ENCODE measurements around the gene PCSK2.

PCSK2 gene

DNA sequence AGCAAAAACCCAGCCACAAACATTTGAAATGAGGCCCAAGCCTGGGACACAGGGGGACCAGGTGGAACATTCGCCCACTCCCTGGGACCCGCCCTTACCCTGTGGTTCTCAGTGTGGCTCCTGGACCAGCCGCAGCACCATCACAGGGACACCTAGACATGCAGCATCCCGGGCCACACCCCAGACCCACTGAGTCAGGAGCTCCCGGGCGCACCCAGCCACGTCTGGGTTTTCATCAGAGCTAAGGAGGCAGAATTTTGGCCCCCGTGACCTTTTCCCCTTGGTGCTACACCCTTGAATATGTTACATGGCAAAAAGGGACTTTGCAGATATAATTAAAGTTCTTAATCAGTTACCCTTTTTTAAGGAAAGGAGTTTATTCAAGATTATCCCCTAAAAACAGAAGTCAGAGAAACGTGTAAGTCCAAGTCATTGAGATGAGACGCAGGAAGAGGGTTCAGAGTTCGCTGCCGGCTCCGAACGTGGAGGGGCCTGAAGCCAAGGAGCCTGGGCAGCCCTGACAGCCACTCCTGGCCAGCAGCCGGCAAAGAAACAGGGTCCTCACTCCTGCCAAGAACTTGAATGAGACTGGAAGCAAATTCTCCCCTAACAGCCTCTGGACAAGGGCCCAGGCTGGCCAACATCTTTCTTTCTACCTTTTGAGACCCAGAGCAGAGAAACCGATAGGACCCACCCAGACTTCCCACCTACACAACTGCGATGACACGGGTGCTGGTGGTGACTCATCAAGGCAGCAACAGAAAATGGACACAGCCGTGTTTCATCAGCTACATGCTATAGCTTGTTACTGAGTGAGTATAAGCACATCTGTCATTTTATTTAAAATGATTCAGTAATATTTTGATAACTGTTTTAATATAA lies 279.0 kb downstream of the PCSK2 start:
- no peak for DNase-seq (ENCODE audit: low read depth)

GRCh38 chr20:17507032-17507431 lies 280.2 kb downstream of the PCSK2 start:
- DNase-seq (ENCODE audit: low read depth), result no peak

DNA sequence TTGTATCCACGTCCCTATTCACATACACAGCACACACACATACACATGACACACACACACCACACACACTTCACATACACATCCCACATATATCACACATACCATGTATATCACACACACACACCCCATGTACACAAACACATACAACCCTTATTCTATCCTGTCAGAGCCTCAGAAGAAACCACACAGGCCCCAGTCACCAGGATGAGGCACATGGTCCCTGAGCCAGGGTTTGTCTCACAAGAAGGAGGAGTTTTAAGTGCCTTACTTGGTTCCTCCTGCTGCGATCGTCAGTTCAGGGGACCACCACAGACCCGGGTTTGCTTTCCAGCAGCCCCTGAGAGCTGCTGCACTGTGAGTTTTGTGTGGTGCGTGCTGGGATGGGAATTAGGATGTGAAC lies 280.7 kb downstream of the PCSK2 start:
- no peak for DNase-seq (ENCODE audit: low read depth)

DNA sequence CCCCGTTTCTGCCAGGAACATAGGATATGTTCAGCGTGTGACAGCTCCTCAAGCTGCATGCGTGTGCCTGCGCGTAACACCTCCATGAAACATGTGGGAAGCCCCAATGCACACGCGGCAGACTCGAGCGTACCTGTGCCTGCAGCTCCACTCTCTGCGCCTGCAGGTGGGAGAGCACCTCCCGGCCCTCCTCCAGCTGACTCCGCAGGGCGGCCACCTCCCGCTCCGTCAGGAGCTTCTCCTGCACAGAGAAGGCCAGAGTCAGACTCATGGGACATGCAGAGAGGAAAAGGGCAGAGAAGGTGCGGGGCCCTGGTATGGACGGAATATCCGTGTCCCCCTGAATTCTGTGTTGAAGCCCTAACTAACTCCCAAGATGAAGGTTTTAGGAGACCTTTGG lies 281.9 kb downstream of the PCSK2 start:
- DNase-seq (ENCODE audit: low read depth), result no peak

GRCh38 chr20:17510548-17510947 lies 283.7 kb downstream of the PCSK2 start:
- DNase-seq (ENCODE audit: low read depth), result no peak

GRCh38 chr20:17511401-17511800 lies 284.6 kb downstream of the PCSK2 start:
- DNase-seq (ENCODE audit: low read depth), result no peak

DNA sequence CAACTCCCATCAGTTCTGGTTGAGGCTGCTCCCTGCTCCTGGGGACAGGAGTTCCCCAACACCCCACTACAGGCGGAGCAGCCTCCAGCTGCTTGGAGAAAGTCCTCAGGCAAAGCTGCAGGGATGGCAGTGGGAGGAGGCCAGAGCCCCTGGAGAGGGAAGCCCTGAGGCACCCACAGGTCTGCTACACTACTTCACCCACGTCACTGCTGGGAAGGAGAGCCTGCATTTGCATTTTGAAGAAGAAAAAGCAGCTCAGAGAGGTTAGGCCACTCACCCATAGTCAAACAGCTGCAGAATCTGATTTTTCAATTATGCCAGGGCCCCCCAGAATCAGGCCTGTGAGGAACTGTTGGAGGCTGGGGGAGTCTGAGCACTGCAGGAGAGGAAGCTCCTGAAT lies 287.1 kb downstream of the PCSK2 start:
- no peak for DNase-seq (ENCODE audit: low read depth)

GRCh38 chr20:17515053-17515452 lies 288.2 kb downstream of the PCSK2 start:
- no peak for DNase-seq (ENCODE audit: low read depth)

GRCh38 chr20:17518339-17519052 lies 291.7 kb downstream of the PCSK2 start:
- DNase-seq (ENCODE audit: low read depth), result no peak

DNA sequence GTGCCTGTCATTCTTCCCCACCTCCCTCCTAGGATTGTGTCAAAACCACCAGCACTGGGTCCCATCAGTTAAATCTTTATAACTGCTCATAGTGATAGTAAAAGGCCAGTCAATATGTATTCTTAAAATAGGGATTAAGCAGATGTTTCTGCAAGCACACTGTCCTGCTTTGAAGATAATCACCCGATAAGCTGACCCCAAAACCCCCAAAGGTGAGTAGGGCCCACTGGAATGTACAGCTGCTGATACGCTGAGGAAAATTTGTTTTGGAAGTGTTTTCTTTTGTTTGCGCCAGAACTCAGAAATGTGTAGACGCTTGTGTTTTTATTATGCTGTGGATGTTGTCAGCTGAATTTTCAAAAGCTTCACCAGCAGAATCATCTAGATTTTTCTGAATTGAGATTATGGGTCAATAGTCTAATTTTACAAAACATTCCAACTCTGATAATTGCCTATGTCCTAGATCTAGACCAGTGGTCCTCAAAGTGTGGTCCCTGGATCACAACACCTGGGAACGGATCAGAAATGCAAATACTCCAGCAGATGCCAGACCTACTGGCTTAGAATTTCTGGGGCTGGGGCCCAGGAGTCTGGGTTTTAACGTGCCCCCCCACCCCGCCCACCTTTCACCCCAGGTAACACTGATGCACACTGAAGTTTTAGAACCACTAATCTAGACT lies 292.9 kb downstream of the PCSK2 start:
- DNase-seq (ENCODE audit: low read depth), result no peak

- DNase-seq (ENCODE audit: low read depth), result no peak
Measured at GRCh38 chr20:17520583-17520982, 293.7 kb downstream of the PCSK2 start.

DNA sequence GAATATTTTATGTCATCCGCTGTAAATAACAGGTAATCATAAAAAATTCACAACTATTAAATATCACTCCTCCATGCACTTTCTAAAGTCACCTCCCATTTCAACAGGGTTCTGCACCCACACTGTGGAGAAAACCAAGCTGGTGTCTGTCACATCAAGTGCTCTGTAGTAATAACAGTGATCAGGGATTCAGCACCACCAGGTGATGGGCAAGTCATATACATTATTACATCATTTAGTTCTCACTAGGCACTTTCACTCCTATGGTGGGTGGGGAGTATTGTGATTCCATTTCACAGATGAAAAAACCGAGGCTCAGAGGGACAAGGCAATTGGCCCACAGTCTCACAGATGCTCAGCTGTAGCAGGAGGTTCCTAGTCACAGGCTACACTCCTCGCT lies 295.7 kb downstream of the PCSK2 start:
- no peak for DNase-seq (ENCODE audit: low read depth)

DNA sequence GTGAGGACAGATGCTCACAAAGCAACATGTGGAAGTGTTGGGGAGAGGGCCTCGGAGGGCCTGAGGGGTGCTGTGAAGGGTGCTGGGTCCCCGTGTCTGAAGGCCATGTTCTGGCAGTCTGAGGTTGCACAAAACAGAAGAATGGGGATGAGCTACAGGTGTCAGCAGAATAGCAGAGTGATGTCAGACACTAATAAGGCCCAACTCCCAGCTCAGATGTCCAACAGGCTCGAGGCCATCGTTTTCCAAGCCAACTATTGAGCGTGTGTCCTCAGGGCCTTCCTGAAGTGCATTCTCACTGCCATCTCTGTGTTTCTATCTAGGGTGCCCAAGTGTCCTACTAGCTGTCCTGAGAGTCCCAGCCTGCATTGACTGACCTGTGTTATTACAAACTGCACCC lies 296.5 kb downstream of the PCSK2 start:
- no peak for DNase-seq (ENCODE audit: low read depth)

GRCh38 chr20:17524560-17524959 lies 297.7 kb downstream of the PCSK2 start:
- no peak for DNase-seq (ENCODE audit: low read depth)

GRCh38 chr20:17525132-17525531 lies 298.3 kb downstream of the PCSK2 start:
- DNase-seq (ENCODE audit: low read depth), result no peak

- DNase-seq (ENCODE audit: low read depth), result no peak
Measured at GRCh38 chr20:17525650-17526049, 298.8 kb downstream of the PCSK2 start.

- no peak for DNase-seq (ENCODE audit: low read depth)
Measured at GRCh38 chr20:17529586-17529985, 302.7 kb downstream of the PCSK2 start.

- DNase-seq (ENCODE audit: low read depth), result no peak
Measured at GRCh38 chr20:17530153-17530552, 303.3 kb downstream of the PCSK2 start.

DNA sequence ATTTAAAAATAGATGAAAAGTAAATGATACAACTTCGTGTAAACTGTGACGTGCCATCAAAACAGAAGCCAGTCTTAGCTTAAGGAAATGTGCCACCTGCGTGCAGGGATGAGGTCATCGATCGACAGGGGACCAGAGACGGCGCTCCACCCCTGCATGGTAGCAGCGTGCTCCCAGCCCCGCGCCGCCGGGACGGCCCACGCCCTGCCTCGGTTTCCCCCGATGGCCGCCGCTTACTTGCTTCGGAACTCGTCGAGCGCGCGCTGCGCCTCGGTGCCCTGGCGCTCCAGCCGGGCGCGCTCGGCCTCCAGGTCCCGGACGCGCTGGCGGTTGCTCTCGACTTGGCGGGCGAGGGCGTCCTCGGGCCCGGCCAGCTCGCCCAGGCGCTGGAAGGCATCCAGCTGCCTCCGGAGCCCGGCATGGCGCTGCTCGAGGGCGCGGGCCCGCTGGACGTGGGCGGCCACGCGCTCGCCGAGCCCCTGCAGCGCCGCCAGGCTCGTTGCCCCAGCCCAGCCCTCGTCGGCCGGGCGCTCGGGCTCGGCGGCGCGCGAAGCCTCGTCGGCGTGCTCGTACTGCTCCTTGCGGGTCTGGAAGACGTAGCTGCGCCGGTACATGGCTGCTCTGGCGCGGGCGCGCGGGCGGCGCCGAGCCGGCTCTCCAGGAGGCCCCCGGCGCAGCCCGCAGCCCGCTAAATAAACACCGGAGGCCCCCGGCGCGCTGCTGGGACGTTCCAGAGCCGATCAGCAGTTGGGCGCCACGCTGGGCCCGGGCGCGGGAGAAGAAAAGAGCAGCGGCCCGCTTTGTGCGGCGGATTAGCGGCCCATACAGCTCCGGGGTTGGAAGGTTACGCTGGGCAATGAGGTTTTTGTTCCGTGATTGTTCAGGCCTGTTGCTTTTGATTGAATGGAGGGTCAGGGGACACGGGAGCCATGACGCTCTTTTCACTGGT lies 304.1 kb downstream of the PCSK2 start, which contains the start of gene BFSP1:
Gene BFSP1, minus strand, starts transcription at position 664 of the 949 bp plus-strand sequence. Its CDS starts 50 bp downstream, at position 614.
- no peak for DNase-seq (ENCODE audit: low read depth)

DNA sequence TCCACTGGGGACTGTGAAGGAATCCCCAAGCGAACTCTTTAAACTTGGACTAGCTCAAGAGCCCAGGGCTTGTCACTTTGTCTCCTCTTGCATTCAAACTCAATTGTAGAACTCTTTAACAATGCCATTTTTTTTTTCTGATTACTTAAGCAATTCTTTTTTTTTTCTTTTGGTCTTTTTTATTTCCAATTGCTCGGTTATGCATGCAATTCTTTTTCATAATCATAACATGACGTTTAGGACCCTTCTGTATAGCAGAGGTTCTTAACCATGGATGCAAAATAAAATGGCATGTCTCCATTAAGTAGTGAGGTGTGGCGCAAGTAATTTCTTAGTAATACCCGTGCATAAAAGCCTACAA lies 304.8 kb downstream of the PCSK2 start:
- no peak for DNase-seq (ENCODE audit: low read depth)

GRCh38 chr20:17533396-17533795 lies 306.6 kb downstream of the PCSK2 start:
- DNase-seq (ENCODE audit: low read depth), result no peak

GRCh38 chr20:17534077-17534476 lies 307.2 kb downstream of the PCSK2 start:
- no peak for DNase-seq (ENCODE audit: low read depth)
